ENCODE results near the gene HACD4. TPM values are rescaled to one million over a fixed set of nuclear protein-coding genes. Genes with fewer than 3 reads are reported as not detected.

The HACD4 gene
- total and polyA plus RNA-seq, 8 donors: 0.29 to 12.1 (median 4.7) TPM

- Histone ChIP-seq H3K36me3 (peaks cover 0 to 35% (median 17%) of the 10 kb centered on the region in 4 donors), H3K27ac (no peak overlapping the region), H3K4me3 (no peak overlapping the region), H3K27me3 (no peaks in the 10 kb centered on the region), H3K9me3 (no peaks in the 10 kb centered on the region), H3K4me1 (peaks cover 0 to 41% (median 2%) of the 10 kb centered on the region in 4 donors)
- TF ChIP-seq POLR2AphosphoS5 (IDR thresholded peaks at IDR 0.05) (no peak), EP300 (IDR thresholded peaks at IDR 0.05) (no peak), CTCF (IDR thresholded peaks at IDR 0.05) (no peak), POLR2A (IDR thresholded peaks at IDR 0.05) (no peak)
- DNase-seq: no peak
- 82 to 94% (median 86%) methylated on average over 3 of the region's 3 CpGs for WGBS, 5 donors
- intact Hi-C loops (cut with DNase I; ENCODE audit: low total_unique reads): no loop called here
These were observed 43.4 kb downstream of the HACD4 start for GRCh38 chr9:20988061-20988460.

GRCh38 chr9:20987521-20987920 lies 43.9 kb downstream of the HACD4 start:
- H3K4me1 ChIP-seq: peaks cover 0 to 41% (median 2%) of the 10 kb centered on the region in 4 donors
- no peak for TF ChIP-seq POLR2A (IDR thresholded peaks at IDR 0.05)
- no peak for TF ChIP-seq EP300 (IDR thresholded peaks at IDR 0.05)
- no peak for TF ChIP-seq CTCF (IDR thresholded peaks at IDR 0.05)
- TF ChIP-seq POLR2AphosphoS5 (IDR thresholded peaks at IDR 0.05): no peak
- no peaks in the 10 kb centered on the region for H3K9me3 ChIP-seq
- H3K36me3 ChIP-seq: peaks cover 0 to 34% (median 15%) of the 10 kb centered on the region in 4 donors
- no peak for DNase-seq
- WGBS, 5 donors: 65 to 89% (median 78%) methylated on average over 1 of the region's 1 CpG
- intact Hi-C loops (cut with DNase I; ENCODE audit: low total_unique reads): no loop called here
- no peak overlapping the region for H3K27ac ChIP-seq
- no peak overlapping the region for H3K4me3 ChIP-seq
- no peaks in the 10 kb centered on the region for H3K27me3 ChIP-seq

- no peak for DNase-seq
- Histone ChIP-seq H3K9me3 (no peaks in the 10 kb centered on the region), H3K27ac (no peak overlapping the region), H3K4me1 (peaks cover 0 to 53% (median 9%) of the 10 kb centered on the region in 4 donors), H3K27me3 (no peaks in the 10 kb centered on the region), H3K4me3 (no peak overlapping the region), H3K36me3 (peaks cover 0 to 38% (median 15%) of the 10 kb centered on the region in 4 donors)
- TF ChIP-seq EP300 (IDR thresholded peaks at IDR 0.05) (no peak), POLR2A (IDR thresholded peaks at IDR 0.05) (no peak), POLR2AphosphoS5 (IDR thresholded peaks at IDR 0.05) (no peak), CTCF (IDR thresholded peaks at IDR 0.05) (no peak)
- intact Hi-C loops (cut with DNase I; ENCODE audit: low total_unique reads): no loop called here
- 83 to 96% (median 91%) methylated on average over 6 of the region's 6 CpGs for WGBS, 5 donors
These were observed 45.4 kb downstream of the HACD4 start for GRCh38 chr9:20985851-20986600.

- TF ChIP-seq EP300 (IDR thresholded peaks at IDR 0.05) (no peak), POLR2AphosphoS5 (IDR thresholded peaks at IDR 0.05) (no peak), CTCF (IDR thresholded peaks at IDR 0.05) (no peak), POLR2A (IDR thresholded peaks at IDR 0.05) (no peak)
- H3K4me3 ChIP-seq: no peak overlapping the region
- H3K36me3 ChIP-seq: peaks cover 0 to 27% (median 2%) of the 10 kb centered on the region in 4 donors
- DNase-seq: no peak
- H3K9me3 ChIP-seq: no peaks in the 10 kb centered on the region
- peak overlapping the region in 2 of 5 donors; percentile 23 to 50 for H3K27ac ChIP-seq
- WGBS, 5 donors: 67 to 84% (median 79%) methylated on average over 3 of the region's 3 CpGs
- no peaks in the 10 kb centered on the region for H3K27me3 ChIP-seq
- intact Hi-C loops (cut with DNase I; ENCODE audit: low total_unique reads): no loop called here
- H3K4me1 ChIP-seq: peaks cover 0 to 48% (median 12%) of the 10 kb centered on the region in 4 donors
These were observed 46.9 kb downstream of the HACD4 start for GRCh38 chr9:20984506-20984905.

Data from stomach (tissue), 9 donors.